Measurements from ENCODE around the gene DENND1A.

DENND1A gene

DNA sequence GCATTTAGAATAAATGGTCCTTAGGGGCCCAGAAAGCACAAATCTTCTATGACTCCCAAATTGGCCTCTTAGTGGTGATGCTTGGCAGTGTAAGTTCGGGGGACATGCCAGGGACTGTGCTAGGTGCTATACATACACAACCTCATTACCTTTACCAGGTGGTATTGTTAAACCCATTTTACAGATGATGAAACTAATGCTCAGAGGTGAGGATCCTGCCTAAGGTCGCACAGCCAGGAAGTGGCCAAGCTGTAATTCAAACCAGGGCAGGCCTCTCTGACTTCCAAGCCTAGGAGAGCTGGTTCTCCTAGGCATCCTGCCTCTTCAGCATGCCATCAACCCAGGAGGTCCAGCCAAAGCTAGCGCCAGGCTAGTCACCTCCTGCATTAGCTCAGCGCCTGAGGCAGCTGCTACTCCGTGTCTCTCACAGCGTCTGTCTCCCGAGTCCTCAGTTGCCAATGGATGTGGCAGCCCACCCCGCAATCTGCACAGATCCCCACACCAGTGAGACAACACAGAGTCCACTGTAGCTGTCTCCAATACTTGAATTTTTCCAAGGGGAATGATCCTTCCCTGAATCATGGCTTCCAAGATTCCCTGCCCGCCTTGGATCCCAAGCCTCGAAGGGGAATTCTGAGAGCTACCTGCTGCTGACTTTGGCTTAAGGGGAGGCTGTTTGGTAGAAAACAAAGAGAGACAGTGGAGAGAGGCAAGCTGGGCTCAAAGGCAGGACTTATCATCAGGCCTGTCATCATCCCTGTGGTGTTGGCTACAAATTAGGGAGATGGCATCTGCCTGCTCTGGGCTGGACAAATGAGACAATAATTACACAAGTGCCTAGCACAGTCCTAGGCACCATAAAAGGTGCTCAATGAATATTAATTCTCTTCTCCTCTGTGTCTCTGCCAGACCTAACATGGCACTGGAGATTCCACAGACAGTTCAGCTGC, 521.3 kb downstream of the DENND1A start:
- no peak overlapping the region for H3K4me3 ChIP-seq (replicated peaks in 1 of 2; ENCODE audit: low read depth in 2 of 2, low read length in 2 of 2)
- TF ChIP-seq, protein P1, sequence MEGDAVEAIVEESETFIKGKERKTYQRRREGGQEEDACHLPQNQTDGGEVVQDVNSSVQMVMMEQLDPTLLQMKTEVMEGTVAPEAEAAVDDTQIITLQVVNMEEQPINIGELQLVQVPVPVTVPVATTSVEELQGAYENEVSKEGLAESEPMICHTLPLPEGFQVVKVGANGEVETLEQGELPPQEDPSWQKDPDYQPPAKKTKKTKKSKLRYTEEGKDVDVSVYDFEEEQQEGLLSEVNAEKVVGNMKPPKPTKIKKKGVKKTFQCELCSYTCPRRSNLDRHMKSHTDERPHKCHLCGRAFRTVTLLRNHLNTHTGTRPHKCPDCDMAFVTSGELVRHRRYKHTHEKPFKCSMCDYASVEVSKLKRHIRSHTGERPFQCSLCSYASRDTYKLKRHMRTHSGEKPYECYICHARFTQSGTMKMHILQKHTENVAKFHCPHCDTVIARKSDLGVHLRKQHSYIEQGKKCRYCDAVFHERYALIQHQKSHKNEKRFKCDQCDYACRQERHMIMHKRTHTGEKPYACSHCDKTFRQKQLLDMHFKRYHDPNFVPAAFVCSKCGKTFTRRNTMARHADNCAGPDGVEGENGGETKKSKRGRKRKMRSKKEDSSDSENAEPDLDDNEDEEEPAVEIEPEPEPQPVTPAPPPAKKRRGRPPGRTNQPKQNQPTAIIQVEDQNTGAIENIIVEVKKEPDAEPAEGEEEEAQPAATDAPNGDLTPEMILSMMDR (IDR thresholded peaks at IDR 0.05; ENCODE audit: low read depth, low read length), result no peak
- no peak for DNase-seq (ENCODE audit: low read depth in 2 of 2)

DNA sequence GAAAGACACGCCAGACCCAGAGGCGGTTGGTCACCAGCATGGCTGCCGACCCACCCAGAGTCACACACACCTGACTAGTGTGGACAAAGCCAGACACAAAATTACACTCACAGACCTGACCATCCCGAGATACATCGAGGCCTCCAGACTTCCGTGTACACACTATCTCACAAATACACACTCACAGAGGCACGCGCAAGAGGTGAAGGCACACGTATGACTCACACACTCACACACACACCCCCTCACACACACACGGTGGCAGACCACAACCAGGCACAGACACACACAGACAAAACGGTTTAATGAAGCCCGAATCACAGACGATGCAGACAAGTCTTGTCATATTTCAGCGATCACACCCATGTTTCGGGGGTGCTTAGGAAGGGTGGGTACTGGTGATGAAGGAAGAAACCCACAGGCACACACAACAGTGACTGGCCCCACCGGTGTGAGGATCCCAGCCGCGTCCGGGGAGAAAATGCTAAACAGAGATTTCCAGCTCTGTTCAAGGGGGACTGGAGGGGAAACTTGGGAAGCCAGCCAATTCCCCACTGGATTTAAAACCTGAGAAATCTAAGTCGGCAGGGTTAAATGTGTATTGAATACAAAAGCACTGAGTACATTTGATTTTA, 522.6 kb downstream of the DENND1A start:
- TF ChIP-seq, protein P1 (IDR thresholded peaks at IDR 0.05; ENCODE audit: low read depth, low read length), result no peak
- no peak overlapping the region for H3K4me3 ChIP-seq (replicated peaks in 1 of 2; ENCODE audit: low read depth in 2 of 2, low read length in 2 of 2)
- DNase-seq (ENCODE audit: low read depth in 2 of 2), result peak in 1 of 2 donors; percentile 15

- peak in 1 of 2 donors; percentile 22 for DNase-seq (ENCODE audit: low read depth in 2 of 2)
- H3K4me3 ChIP-seq (replicated peaks in 1 of 2; ENCODE audit: low read depth in 2 of 2, low read length in 2 of 2), result no peak overlapping the region
- TF ChIP-seq, protein P1 (IDR thresholded peaks at IDR 0.05; ENCODE audit: low read depth, low read length), result no peak
These were observed 523.2 kb downstream of the DENND1A start for GRCh38 chr9:123406691-123407216.

GRCh38 chr9:123406016-123406415, 523.9 kb downstream of the DENND1A start:
- TF ChIP-seq, protein P1 (IDR thresholded peaks at IDR 0.05; ENCODE audit: low read depth, low read length), result no peak
- no peak for DNase-seq (ENCODE audit: low read depth in 2 of 2)
- H3K4me3 ChIP-seq (replicated peaks in 1 of 2; ENCODE audit: low read depth in 2 of 2, low read length in 2 of 2), result no peak overlapping the region

DNA sequence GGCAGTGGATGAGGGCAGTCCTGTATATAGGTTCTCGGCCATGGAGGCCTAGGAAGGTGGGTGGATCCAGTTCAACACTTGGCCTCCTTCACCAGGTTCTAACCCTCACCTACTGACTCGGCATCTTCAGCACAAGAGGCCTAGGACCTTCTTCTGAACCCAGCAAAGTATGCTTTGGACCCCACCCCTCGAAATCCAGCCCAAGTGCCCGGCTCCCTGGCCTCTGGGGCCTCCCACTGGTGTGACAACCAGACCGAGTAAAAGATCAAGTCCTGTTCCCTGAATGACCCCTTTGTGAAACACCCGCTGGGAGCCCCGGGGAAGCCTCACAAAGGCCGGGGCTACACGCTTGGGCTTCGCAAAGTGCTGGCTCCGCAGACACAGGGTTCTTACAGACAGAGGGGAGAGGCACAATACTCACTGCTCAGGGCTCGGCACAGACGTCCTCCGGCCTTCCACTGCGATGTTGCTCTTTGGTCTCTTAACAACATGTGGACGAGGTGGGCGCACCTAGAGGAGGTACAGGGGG, 526.9 kb downstream of the DENND1A start:
- DNase-seq (ENCODE audit: low read depth in 2 of 2), result no peak
- TF ChIP-seq, protein P1 (IDR thresholded peaks at IDR 0.05; ENCODE audit: low read depth, low read length), result no peak
- H3K4me3 ChIP-seq (replicated peaks in 1 of 2; ENCODE audit: low read depth in 2 of 2, low read length in 2 of 2), result no peak overlapping the region

DNA sequence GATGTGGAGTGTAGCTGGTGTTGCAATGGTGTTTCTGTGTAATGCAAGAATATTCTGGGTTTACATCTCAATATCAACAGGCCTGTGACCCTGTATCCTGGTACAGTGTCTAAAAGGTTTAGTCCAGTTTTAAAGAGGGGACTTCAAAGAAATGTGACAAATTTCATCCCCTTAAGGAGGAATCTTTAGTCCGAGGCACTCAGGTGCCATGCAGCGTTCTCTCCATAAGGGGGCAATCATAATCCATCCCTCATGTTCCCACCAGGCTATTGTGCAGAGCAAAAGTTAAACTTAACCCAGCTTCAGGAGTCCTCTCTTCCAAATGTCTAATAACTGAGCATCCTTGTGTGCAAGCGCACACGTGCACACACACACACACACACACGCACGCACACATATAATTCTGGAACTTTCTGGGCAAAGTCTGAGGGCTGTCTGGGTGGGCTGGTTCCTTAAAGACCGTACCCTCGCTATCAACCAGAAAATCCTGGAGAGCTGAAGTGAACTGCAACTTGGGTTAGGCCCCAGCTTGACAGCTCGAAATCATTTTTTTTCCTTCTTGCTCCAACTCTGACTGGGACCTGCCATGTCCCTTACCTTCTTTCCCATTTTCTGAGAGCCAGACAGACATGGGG, 527.9 kb downstream of the DENND1A start:
- H3K4me3 ChIP-seq (replicated peaks in 1 of 2; ENCODE audit: low read depth in 2 of 2, low read length in 2 of 2), result no peak overlapping the region
- TF ChIP-seq, protein P1 (IDR thresholded peaks at IDR 0.05; ENCODE audit: low read depth, low read length), result peak; percentile 84
- peak; percentile 67 to 68 for DNase-seq (ENCODE audit: low read depth in 2 of 2)
